ENCODE results near the gene DAG1.

DAG1 gene

DNA sequence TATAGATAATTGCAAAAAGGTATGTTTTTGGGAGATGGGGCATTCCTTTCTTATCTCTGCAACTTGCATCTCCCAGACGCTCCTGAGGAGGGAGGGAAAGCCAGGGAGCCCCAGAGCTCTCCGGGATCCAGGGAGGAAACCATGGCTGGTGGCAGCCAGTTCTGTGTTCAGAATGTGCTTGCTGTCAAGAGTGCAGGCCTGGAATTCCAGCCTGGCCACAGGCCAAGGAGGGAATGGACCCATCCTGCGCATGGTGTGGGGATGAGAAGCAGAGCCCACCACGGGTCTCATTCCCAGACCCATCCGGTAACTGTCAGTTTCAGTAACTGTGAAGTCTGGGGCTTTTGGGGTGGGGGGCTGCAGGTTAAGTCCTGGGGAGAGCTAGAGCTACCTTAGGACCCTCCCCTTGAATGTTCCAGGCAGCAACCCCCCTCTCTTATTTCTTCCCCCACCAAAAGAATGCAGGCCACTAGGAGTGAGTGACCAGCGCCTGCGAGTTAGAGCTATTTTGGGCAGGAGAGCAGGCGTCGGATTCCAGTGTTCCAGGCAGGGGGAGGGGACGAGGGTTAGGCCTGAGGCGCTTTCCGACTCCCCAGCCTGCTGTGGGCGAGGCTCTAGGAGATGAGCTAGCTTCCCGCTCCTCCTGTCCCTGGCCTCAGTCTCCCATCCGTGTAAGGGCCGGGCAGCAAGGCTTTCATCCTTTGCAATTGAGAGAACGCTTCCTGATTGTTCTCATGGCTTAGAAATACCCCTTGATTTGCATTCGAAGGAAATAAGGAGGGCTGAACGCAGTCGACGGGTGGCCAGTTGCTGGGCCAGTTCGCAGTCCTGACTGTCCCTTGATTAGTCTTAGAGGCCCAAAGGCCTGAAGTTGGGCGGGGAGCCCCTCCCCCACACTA lies 781 bp upstream of the DAG1 start:
- Histone ChIP-seq H3K27me3 (ENCODE audit: insufficient read depth, low read length) (no peaks in the 10 kb centered on the region), H3K9me2 (ENCODE audit: low read depth, low read length) (no peaks in the 10 kb centered on the region), H3F3A (ENCODE audit: insufficient read depth, low read length) (no peaks in the 10 kb centered on the region), H3K36me3 (ENCODE audit: insufficient read depth, low read length) (peaks cover 5% of the 10 kb centered on the region; the same call in 1 of the 2 replicates), H3K27ac (ENCODE audit: low read depth, low read length, poor library complexity, severe bottlenecking) (peak overlapping the region; percentile 73), H3K4me3 (ENCODE audit: low read depth, low read length, poor library complexity, severe bottlenecking) (peak overlapping the region; percentile 97), H2AFZ (ENCODE audit: low read length) (no peak overlapping the region), H3K9ac (ENCODE audit: low read length) (peak overlapping the region; percentile 74), H4K20me1 (ENCODE audit: insufficient read depth, low read length) (no peaks in the 10 kb centered on the region), H3K4me1 (ENCODE audit: insufficient read depth, low read length, severe bottlenecking) (peaks cover 21% of the 10 kb centered on the region), H3K4me2 (ENCODE audit: low read length) (peak overlapping the region; percentile 84), H3K9me3 (ENCODE audit: low read length) (no peaks in the 10 kb centered on the region), H3K79me2 (ENCODE audit: insufficient read depth, low read length) (peaks cover 16% of the 10 kb centered on the region)
- no peak for TF ChIP-seq EZH2 (IDR thresholded peaks at IDR 0.05; ENCODE audit: borderline replicate concordance, low read length)
- TF ChIP-seq, protein P1, sequence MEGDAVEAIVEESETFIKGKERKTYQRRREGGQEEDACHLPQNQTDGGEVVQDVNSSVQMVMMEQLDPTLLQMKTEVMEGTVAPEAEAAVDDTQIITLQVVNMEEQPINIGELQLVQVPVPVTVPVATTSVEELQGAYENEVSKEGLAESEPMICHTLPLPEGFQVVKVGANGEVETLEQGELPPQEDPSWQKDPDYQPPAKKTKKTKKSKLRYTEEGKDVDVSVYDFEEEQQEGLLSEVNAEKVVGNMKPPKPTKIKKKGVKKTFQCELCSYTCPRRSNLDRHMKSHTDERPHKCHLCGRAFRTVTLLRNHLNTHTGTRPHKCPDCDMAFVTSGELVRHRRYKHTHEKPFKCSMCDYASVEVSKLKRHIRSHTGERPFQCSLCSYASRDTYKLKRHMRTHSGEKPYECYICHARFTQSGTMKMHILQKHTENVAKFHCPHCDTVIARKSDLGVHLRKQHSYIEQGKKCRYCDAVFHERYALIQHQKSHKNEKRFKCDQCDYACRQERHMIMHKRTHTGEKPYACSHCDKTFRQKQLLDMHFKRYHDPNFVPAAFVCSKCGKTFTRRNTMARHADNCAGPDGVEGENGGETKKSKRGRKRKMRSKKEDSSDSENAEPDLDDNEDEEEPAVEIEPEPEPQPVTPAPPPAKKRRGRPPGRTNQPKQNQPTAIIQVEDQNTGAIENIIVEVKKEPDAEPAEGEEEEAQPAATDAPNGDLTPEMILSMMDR (IDR thresholded peaks at IDR 0.05; ENCODE audit: low read length), result no peak

DNA sequence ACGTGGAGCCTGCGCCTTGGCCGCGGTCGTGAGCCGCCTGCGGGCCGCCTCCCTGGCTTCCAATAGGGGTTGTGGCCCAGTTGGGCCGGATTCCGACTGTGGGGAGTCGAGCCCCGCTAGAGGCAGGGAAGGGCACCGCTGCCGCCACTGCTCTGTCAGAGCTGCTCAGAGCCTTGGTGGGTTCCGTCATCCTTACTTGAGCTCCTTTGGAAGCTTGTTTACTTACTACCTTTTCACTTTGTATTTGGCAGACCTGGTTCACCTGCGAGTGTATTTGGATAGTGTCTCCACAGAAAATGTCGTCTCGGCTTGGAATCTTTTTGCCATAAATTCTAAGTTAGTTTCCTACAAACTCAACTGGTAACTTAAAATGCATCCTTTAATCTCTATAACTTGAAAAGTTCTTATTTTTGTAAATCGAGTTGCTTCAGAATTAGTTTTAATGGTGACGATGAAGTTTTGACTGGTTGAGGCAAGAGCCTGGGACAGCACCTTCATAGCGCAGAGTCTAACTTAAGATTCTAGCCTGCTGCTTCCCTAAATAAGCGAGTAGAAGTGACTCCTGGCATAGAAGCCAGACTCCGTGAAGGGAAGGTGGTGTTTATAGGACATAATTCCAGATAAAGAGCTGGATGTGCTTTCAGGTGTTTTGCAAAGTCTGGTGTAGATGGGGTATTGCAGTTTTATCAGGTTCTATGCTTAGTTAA lies 800 bp downstream of the DAG1 start:
- Histone ChIP-seq H3K4me1 (ENCODE audit: insufficient read depth, low read length, severe bottlenecking) (peaks cover 21% of the 10 kb centered on the region), H3K4me2 (ENCODE audit: low read length) (peak overlapping the region; percentile 98), H3K9me3 (ENCODE audit: low read length) (no peaks in the 10 kb centered on the region), H3K79me2 (ENCODE audit: insufficient read depth, low read length) (peaks cover 17% of the 10 kb centered on the region), H3K9ac (ENCODE audit: low read length) (peak overlapping the region; percentile 98), H2AFZ (ENCODE audit: low read length) (no peak overlapping the region), H3K36me3 (ENCODE audit: insufficient read depth, low read length) (peaks cover 8% of the 10 kb centered on the region), H3K4me3 (ENCODE audit: low read depth, low read length, poor library complexity, severe bottlenecking) (peak overlapping the region; percentile 97), H4K20me1 (ENCODE audit: insufficient read depth, low read length) (no peaks in the 10 kb centered on the region), H3K27me3 (ENCODE audit: insufficient read depth, low read length) (no peaks in the 10 kb centered on the region), H3F3A (ENCODE audit: insufficient read depth, low read length) (no peaks in the 10 kb centered on the region), H3K9me2 (ENCODE audit: low read depth, low read length) (no peaks in the 10 kb centered on the region), H3K27ac (ENCODE audit: low read depth, low read length, poor library complexity, severe bottlenecking) (peak overlapping the region; percentile 81)
- TF ChIP-seq, protein P1 (IDR thresholded peaks at IDR 0.05; ENCODE audit: low read length), result no peak
- TF ChIP-seq EZH2 (IDR thresholded peaks at IDR 0.05; ENCODE audit: borderline replicate concordance, low read length), result no peak

DNA sequence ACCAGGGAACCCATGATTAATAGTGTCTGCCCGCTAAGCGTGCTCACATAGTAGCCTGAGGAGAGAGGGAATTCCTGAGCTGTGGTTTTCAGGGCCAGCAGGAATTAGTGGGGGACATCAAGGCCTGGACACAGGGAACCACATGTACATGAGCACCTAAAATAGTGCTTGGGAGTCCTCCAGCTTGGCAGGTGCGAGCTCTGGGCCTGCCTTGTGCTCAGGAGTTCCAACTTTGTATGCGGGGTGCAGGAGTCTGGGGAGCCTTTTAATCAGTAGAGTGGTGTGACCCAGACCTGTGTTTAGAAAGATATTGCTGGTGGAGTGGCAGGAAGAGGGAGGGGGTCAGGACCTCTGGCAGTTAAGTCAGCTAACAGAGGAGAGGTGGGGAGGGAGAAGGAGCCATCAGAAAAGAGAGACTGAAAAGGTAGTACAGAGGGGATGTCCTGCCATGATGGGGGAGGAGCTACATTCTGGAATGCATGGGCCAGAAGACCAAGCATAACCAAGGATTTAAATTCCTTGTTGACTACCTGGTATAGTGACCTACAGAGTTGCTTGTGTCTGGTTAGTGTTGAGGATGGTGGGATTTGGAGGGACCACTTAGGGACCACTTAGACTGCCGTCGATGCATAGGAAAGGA lies 1.9 kb downstream of the DAG1 start:
- H3K4me3 ChIP-seq (ENCODE audit: low read depth, low read length, poor library complexity, severe bottlenecking), result peak overlapping the region; percentile 97
- no peaks in the 10 kb centered on the region for H4K20me1 ChIP-seq (ENCODE audit: insufficient read depth, low read length)
- H3K36me3 ChIP-seq (ENCODE audit: insufficient read depth, low read length), result peaks cover 17% of the 10 kb centered on the region
- H2AFZ ChIP-seq (ENCODE audit: low read length), result no peak overlapping the region
- peaks cover 21% of the 10 kb centered on the region for H3K4me1 ChIP-seq (ENCODE audit: insufficient read depth, low read length, severe bottlenecking)
- H3K4me2 ChIP-seq (ENCODE audit: low read length), result peak overlapping the region; percentile 98
- peak overlapping the region; percentile 98; the same call in 1 of the 2 replicates for H3K9ac ChIP-seq (ENCODE audit: low read length)
- no peaks in the 10 kb centered on the region for H3K9me3 ChIP-seq (ENCODE audit: low read length)
- peaks cover 20% of the 10 kb centered on the region for H3K79me2 ChIP-seq (ENCODE audit: insufficient read depth, low read length)
- H3K9me2 ChIP-seq (ENCODE audit: low read depth, low read length), result no peaks in the 10 kb centered on the region
- H3K27me3 ChIP-seq (ENCODE audit: insufficient read depth, low read length), result no peaks in the 10 kb centered on the region
- H3F3A ChIP-seq (ENCODE audit: insufficient read depth, low read length), result no peaks in the 10 kb centered on the region
- no peak overlapping the region for H3K27ac ChIP-seq (ENCODE audit: low read depth, low read length, poor library complexity, severe bottlenecking)
- TF ChIP-seq, protein P1 (IDR thresholded peaks at IDR 0.05; ENCODE audit: low read length), result no peak
- no peak for TF ChIP-seq EZH2 (IDR thresholded peaks at IDR 0.05; ENCODE audit: borderline replicate concordance, low read length)

Data from OCI-LY1 (cell line).